NCI-H128 (cell line): ENCODE results near the gene DNPEP.
"Not testable (repeated sequence)": the region's sequence is repeated elsewhere in the genome, so short reads cannot be mapped to it uniquely, and the experiment has no call there.

Source experiments
- DNase-seq: peaks from one replicate; lab custom pipeline; 2025; ENCODE audit not compliant: unreplicated experiment; lab: John Stamatoyannopoulos, UW

DNPEP gene

GRCh38 chr2:219419331-219420197 lies 31.9 kb upstream of the DNPEP start:
- no peak for DNase-seq

- DNase-seq = no peak
Observed at GRCh38 chr2:219419012-219419324, 31.3 kb upstream of the DNPEP start.

DNA sequence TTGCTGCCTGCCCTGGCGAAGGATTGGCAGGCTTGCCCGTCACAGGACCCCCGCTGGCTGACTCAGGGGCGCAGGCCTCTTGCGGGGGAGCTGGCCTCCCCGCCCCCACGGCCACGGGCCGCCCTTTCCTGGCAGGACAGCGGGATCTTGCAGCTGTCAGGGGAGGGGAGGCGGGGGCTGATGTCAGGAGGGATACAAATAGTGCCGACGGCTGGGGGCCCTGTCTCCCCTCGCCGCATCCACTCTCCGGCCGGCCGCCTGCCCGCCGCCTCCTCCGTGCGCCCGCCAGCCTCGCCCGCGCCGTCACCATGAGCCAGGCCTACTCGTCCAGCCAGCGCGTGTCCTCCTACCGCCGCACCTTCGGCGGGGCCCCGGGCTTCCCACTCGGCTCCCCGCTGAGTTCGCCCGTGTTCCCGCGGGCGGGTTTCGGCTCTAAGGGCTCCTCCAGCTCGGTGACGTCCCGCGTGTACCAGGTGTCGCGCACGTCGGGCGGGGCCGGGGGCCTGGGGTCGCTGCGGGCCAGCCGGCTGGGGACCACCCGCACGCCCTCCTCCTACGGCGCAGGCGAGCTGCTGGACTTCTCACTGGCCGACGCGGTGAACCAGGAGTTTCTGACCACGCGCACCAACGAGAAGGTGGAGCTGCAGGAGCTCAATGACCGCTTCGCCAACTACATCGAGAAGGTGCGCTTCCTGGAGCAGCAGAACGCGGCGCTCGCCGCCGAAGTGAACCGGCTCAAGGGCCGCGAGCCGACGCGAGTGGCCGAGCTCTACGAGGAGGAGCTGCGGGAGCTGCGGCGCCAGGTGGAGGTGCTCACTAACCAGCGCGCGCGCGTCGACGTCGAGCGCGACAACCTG lies 30.7 kb upstream of the DNPEP start, which contains the start of gene DES:
Gene DES (plus strand): TSS at position 223 of the 857 bp plus-strand sequence. CDS start 86 bp downstream, at position 309.
- DNase-seq = no peak

GRCh38 chr2:219417374-219417773 lies 29.7 kb upstream of the DNPEP start:
- DNase-seq = no peak

- DNase-seq = no peak
Observed at GRCh38 chr2:219416938-219417337, 29.2 kb upstream of the DNPEP start.

- no peak for DNase-seq
Observed at GRCh38 chr2:219416235-219416602, 28.5 kb upstream of the DNPEP start.

GRCh38 chr2:219415580-219416234 lies 28.0 kb upstream of the DNPEP start:
- no peak for DNase-seq

DNA sequence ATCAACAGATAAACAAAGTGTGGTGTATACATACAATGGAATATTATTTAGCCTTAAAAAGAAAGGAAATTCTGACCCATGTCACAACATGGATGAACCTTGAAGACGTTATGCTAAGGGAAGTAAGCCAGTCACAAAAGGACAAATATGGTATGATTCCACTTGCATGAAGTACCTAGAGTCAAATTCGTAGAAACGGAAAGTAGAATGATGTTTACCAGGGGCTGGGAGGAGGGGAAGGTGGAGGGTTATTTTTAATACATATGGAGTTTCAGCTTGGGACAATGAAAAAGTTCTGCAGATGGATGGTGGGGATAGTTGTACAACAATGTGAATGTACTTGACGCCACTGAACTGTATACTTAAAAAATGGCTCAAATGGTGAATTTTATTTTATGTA lies 27.1 kb upstream of the DNPEP start:
- no peak for DNase-seq

DNA sequence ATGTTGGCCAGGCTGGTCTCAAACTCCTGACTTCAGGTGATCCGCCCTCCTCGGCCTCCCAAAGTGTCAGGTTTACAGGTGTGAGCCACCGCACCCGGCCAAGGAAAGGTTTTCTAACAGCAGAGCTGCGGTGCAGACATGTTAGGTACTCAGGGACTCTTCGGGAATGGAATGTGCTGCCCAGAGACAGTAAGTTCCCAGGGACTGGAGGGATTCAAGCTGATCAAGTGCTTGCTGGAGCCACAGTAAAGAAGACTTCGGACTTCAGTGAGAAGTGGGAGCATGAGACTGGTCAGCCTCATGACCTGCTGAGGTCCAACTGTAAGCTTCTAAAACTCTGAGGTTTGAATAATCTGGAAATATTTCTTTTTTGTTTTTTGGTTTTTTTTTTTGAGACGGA lies 22.7 kb upstream of the DNPEP start:
- DNase-seq = no peak

DNA sequence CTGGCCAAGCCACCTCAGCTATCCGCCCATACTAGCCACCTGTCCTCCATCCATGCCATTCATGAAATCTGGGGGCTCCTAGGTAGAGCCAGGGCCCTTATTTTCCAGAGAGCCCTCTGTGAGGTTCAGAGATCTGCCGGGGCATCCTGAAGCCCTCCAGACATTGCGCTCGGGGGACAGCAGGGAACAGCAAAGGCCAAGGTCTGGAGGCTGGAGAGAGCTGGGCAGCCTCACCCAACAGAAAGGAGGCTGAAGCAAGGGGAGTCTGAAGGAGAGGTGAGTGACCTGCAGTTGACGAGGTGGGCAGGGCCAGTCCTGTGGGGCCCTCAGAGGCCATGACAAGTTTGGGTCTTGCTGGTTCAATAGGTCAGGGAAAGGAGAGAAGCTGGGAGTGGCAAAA lies 21.9 kb upstream of the DNPEP start:
- no peak for DNase-seq

DNA sequence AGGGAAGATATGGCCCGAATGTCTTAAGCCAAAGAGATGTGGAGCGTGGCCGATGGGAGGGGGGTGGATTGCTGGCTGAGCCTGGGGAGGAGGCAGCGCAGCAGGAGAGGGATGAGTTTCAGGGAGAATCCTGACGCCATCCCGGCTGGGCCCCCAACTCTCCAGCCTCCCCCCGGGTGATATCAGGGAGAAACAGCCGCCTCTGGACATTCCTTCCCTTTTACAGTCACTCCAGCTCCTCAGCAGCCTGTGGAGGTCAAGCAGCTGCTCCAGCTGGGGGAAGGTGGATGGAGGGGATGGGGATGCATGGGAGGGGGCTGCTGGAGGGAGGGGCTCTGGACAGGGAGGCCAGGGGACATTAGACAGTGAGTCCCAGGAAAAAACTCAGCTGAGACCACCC lies 20.9 kb upstream of the DNPEP start:
- no peak for DNase-seq

DNA sequence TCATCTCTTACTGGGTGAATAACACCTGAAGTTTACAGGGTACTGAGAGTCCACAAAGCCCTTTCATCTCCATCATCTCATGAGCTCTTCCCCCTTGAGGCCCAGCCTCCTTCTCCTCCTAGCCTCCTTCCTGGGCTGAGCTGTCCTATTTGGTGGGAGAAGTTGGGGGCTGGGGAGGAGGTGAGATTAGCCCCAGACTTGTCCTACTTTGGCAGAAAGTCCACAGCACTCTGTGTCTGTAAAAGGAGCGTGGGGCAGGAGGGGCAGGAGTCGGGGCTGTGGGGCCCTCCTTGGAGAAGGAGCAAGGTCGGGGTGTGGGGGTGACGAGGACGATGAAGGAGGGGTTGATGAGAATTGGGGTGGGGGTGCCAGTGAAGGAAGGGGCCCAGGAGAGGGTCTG lies 20.5 kb upstream of the DNPEP start:
- DNase-seq = no peak

DNA sequence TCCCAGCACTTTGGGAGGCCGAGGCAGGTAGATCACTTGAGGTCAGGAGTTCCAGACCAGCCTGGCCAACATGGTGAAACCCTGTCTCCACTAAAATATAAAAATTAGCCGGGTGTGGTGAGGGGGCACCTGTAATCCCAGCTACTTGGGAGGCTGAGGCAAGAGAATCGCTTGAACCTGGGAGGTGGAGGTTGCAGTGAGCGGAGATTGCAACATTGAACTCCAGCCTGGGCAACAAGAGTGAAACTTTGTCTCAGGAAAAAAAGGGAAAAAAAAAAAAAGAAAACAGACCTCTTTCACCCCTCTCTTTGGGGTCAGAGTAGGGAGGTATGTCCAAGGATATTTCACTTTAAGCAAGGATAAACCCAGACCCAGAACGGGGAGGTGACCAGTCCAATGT lies 19.6 kb upstream of the DNPEP start:
- not testable (repeated sequence) for DNase-seq

- no peak for DNase-seq
Observed at GRCh38 chr2:219406861-219407230, 19.1 kb upstream of the DNPEP start.

GRCh38 chr2:219405958-219406860 lies 18.5 kb upstream of the DNPEP start:
- DNase-seq = no peak

- DNase-seq = no peak
Observed at GRCh38 chr2:219405451-219405850, 17.7 kb upstream of the DNPEP start.

- DNase-seq = no peak
Observed at GRCh38 chr2:219404954-219405353, 17.2 kb upstream of the DNPEP start.

DNA sequence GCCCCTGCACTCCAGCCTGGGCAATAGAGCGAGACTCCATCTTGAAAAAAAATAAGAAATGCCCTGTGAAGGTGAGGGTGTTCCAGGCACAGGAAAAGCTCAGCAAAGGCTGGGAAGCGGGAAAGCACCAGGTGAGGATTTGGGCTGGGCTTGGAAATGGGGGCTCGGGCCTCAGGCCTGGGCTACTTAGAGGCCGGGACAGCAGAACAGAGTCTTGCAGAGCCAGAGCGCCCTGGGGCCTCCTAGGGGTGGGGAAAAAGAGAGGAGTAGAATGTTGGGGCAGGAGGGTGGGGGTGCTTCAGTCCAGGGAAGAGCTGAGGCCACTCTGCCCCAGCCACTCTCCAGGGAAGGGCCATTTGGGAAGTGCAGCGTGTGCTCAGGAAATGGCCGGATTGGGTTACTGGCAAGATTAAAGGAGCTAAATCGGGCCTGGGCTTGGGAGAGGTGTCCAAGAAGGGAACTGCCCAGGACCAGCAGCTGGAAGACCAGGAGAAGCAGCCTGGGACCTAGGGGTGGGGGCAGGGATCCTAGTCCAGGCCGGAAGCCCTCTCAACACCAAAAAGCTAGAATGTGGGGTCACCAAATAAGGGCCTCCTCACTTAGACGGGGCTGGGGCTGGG lies 16.7 kb upstream of the DNPEP start:
- no peak for DNase-seq

- no peak for DNase-seq
Observed at GRCh38 chr2:219403861-219404260, 16.1 kb upstream of the DNPEP start.
